Activated CD4-positive, CD25-positive, alpha-beta regulatory T cell treated with anti-CD3 and anti-CD28 coated beads, Interleukin-2, amount 50 U/mL, for 24 hours (primary cell): ENCODE data around the gene CYB561D1.

ENCODE experiments used
- ATAC-seq, 2 donors: fragments of 150-1000 bp; cut with Tn5 transposase; one replicate each; pipeline ENCODE4 v1.10.0; 2021; ENCODE audit warnings: mild to moderate bottlenecking in 1 of 2, moderate library complexity in 1 of 2

Gene CYB561D1

DNA sequence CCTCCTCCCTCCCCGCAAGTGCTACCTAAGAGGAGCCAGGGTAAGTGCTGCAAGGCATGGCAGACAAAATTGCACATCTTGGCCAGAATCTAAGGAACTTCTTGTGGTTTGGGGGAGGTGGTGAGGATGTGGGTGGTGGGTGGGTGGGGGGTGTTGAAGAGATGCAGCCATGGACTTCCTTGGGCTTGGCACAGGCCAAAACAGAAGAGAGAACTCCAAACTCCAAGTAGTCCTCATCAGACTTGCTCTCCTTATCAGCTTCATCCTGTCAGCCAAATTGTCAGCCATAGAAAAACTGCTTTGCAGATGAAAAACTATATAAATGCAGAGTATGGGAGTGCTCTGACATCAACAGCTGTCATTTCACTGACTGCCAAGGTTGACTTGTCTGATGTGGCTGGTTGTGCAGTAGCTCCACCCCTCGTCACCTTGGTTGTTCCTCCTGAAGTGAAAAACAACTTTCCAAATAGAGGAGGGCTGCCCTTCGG is 8.5 kb downstream of the CYB561D1 start:
- ATAC-seq: peak; percentile 55 to 75

DNA sequence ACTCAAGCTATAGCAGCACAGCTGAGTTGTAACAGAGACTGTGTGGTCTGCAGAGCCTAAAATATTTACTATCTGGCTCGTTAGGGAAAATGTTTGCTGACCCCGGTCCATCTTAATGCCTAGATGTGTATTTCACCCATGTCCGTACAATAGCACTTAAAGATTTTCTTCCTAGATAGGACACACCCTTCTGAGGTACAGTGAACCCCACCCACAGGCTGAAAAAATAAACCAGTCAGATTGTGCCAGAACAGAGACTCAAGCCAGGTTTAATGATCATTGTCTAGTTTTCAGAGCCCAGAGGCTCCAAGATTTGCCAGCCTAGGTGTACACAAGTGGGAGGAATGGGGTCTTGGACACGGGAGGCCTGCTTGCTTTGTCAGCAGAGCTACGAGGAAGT is 10.0 kb downstream of the CYB561D1 start:
- no peak for ATAC-seq

DNA sequence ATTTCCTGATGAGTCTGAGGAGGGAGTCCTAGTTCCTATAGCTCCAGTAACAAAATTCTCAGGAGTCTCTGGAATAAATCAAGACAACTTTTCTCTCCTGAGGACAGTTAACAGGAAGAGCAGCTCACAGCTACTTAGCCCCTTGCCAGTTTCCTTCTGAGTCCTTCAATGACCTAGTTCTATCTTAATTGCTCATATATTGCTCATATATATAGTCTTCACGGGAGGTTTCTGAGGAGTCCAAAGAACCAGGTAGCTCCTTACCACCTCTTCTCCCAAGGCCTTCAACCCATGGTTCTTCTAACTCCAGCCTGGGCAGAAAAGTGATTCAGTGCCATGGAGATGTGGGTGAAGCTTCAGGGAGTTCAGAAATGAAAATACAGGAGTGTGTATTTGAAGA is 11.1 kb downstream of the CYB561D1 start:
- ATAC-seq: peak in 1 of 2 donors; percentile 48

DNA sequence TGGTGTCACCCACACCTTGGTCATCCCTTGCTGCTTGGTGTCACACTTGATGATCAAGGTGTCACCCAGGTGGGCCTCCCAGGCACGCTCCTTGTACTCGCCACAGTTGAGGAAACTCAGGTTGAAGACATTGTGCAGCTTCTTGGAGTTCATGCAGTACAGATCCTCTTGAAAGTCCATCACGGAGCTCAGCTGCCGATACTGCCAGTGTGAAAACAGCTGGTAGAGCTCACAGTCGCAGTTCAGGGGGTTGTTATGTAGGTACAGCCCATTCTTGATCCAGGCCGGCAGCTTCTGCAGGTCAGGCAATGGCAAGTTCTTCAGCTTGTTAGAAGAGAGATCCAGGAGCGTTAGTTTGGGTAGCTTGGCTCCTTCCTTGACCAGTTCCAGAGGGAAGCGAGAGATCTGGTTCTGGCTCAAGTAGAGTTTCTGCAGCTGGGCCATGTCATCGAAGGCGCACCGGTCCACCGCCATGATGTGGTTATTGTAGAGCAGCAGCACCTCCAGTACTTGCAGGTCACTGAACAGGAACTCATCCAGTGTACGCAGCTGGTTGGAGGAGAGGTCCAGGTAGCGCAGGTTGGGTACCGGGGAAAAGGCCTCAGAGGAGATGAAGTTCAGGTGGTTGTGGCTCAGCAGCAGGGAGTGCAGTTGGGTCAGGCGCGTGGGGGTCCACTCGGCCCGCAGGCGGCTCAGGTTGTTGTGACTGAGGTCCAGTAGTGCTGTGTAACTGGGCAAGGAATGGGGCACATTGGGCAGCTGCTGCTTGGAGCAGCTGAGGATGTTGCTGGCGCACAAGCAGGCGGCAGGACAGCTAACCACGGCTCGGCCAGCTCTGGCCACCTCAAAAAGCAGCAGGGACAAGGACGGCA is 14.3 kb downstream of the CYB561D1 start:
- no peak for ATAC-seq

DNA sequence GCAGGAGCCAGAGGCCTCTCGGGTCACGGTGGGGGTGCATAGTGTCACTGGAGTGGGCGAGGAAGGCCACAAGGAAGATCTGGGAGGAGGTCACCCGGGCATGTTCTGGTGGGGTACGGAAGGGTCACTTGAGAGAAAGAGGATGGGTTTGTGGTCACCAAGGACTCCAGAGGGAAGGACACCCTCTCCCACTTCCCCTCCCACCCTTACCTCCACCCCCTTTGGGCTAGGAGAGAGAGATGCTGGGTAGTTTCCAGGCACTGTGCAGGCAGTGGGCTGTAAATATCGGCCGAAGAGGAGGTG is 14.9 kb downstream of the CYB561D1 start:
- no peak for ATAC-seq

DNA sequence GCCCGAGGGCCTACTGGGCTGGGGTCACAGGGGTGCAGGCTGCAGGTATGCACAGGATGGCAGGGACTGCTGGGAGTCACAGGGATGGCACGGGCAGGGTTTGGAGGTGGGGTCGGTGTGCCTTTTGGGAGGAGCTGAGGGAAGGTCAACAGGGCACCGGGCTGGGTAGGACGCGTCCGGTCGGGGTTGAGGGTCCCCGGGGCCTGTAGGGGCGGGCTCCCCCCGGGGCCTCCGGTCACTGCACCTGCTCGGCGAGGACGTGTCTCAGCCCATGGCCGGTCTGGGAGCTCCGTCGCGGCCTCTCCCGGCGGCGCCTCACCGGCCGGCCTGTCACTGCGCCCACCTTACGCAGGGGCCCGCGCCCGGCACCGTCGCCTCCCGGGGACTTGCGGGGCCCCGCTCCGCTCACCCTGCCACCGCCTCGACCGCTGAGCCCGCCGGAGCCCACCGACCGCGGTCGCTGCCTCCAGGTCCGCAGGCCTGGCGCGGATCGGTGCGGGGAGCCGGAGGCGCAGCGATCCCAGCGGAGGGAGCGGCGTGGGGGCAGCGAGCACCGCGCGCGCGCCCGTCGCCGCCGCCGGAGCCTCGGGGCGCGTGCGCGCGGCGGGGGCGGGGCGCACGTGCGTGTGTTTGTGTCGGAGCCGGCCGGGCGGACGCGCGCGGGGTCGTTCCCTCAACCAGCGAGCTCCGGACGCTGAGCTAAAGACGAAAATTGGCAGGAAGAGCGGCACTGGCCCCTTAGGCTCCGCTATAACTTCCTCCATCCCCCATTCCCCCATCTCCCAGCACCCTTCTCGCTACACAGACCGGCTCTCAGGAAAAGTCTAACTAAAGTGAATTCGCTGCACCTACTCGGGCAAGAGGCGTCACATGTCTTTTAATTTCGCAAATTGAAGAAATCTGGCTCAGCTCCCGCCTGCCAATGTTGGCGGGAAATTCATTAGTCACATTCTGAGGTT is 15.6 kb downstream of the CYB561D1 start, which contains the start of gene AMIGO1:
Gene AMIGO1 (minus strand): TSS at position 552 of the 959 bp plus-strand sequence. CDS start 815 bp downstream, outside the sequence.
- peak; percentile 65 to 72 for ATAC-seq

DNA sequence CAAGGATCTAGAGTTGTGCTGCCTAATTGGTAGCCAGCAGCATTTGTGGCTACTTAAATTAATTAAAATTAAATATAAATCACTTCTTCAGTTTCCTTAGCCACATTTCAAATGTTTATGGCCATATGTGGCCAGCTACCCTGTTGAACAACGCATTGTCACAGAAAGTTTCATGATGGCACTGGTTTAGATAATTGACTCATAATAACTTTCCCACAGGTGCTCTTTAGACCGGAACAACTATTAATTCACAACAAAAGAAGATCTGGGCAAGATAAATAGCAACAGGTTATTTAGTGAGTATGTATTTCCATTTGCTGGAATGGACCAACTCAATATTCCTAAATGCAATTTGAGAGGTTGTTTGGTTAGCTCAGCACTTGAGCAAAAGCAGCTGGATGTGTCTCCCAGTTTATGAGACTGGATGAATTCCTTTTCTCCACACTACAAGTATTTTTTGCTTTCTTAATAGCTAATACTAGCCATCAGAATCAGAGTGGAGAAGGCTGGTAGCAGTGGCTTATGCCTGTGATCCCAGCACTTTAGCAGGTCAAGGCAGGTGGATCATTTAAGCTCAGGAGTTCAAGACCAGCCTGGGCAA is 19.3 kb downstream of the CYB561D1 start:
- ATAC-seq: no peak

DNA sequence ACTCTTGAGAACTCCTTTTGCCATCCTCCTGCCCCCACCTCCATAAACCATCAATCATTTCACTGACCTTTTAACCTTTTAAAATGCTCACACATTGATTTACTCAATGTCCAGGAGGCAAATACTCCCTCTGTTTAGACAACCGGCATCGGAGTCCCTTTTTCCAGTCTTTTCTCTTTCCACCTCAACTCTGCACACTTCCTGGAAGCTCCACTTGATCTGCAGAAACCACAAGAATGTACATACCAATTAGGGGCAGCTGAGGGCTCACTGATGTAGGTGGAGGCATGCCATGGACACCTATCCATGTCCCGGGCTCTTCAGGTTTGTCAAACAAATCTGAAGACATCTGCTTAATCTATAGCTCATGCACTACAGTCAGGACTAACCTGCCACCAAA is 21.0 kb downstream of the CYB561D1 start:
- ATAC-seq: no peak

DNA sequence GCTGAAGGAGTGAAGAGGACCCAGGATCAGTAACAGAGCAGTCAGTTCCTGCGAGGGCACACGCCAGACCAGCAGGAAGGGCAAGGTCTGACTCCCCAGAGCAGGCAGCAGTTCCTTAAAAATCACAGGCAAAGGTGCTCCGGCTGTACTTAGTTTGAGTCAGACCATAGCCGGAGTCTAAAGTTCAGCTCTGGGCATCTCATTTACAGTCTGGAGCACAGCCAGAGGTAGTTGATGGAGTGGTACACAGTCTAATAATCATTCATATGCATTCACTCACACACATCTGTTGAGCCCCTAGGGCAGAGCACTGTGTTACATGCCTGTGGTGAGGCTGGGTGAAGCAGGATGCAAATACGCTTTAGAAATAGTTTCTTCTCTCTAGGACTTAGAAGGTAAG is 23.0 kb downstream of the CYB561D1 start:
- no peak for ATAC-seq

DNA sequence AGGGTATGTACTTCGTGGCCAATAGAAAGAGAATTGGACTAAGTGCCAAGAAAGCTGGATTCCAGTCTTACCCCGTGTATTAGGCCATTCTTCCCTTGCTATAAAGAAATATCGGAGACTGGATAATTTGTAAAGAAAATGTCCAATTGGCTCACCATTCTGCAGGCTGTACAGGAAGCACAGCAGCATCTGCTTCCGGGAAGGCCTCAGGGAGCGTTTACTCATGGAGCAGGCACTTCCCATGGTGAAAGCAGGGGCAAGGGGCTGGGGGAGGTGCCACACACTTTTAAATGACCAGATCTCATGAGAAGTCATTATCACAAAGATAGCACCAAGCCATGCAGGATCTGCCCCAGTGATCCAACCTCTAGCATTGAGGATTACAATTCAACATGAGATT is 23.4 kb downstream of the CYB561D1 start:
- no peak for ATAC-seq

DNA sequence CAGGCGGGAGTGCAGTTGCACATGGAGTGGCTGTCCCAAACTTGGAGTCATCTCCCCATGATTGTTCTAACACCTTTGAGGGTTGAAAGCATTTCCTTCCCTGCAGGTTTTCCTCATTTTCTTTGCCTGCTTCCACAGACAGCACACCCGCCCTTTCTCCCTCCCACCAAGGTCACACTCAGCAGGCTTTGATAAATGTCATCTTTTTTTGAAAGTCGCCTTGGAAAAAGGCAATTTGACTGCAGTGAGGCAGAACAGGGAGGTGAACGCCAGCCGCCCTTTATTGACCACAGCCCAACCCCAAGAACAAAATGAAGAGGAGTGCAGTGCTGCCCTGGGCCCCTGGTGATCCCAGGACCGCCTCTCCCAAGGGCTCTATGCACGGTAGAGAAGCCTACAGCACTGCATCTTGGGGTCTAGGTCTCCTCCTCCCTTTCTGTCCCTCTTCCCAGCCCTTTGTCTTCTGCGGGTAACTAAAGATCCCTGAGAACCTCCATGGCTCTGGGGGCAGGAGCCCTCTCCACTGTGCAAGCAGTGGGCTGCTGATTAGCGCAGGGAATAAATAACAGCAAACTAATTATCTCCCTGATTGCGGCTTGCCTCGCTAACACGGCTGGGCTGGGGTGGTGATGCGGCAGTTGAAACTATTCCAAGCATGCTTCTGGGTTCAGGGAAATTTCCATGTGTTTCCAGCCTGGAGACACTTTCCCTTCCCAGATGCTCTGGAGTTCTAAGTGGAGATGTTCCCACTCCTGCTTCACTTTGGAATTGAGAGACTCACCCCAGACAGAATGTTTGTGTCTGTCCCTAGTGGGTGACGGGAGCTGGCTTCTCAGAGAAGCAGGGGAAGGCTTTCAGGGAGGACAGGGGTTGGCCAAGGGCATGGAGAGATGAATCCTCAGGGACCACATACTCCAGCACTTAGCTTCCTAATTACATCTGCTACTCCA is 27.4 kb downstream of the CYB561D1 start:
- no peak for ATAC-seq

DNA sequence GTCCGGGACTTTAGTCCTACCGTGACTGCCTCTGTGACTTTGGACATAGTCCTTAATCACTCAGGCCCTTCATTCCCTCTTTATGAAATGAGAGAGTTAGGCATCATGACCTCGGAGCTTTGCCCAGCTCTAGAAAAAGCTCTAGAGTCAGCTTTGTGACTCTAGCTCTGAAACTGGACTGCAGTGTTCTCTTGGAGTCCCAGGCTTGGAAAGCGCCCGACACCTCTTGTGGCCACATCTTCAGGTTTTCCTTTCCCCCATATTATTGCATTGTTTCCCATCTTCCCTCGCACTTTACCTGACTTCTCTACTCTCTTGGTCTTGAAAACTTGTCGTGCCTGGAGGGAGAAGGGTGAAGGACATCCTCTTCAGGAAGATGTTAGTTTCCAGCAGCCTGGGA is 28.1 kb downstream of the CYB561D1 start:
- ATAC-seq: no peak

DNA sequence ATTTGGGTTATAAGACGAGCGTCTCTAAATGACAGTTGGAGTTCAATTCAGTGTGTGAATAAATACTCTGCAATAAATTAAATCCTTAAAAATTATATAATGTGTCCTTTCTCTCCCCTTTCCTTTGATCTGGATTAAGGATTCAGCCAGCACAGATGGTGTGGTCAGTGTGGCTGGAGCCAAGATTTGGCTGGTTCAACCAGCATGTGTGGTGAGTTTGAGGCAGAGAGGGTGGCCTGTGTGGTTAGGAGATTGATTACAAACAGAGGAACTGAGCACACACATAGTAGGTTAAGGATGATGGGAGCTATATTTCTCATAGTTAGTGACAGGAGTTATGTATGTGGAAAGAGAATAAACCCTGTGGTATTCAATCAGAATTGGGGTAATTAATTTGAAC is 29.8 kb downstream of the CYB561D1 start:
- ATAC-seq: no peak

DNA sequence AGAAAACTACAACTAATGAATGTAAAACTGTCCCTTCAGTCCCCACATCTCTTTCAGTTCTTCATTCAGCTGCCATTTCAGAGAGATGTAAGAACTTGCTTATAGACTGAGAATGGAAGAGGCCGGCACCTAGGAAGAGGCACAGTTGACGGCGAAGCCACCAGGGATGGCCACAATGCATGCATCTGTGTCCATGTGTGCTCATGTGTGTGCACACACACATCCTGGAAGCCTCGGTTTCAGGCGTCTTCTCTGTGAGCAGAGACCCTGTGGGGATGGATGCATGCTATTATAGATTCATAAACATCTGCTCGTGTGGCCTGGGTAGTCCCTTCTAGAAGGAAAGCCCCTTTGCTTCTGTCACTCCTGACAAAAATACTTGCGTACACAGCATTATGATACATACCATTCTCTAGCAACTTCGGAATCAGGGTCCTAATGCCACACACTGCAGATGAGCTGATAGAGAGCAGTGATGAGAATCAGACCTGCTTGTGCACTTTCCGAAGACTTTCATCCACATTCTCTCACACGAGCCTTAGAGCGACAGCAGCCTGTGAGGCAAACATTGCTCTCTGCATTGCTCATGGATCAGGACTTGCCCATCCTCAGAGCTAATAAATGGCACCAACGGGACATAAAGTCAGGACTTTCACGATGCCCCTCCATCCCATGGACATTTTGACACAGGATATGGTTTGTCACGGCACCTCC is 33.4 kb downstream of the CYB561D1 start:
- peak in 1 of 2 donors; percentile 21 for ATAC-seq

DNA sequence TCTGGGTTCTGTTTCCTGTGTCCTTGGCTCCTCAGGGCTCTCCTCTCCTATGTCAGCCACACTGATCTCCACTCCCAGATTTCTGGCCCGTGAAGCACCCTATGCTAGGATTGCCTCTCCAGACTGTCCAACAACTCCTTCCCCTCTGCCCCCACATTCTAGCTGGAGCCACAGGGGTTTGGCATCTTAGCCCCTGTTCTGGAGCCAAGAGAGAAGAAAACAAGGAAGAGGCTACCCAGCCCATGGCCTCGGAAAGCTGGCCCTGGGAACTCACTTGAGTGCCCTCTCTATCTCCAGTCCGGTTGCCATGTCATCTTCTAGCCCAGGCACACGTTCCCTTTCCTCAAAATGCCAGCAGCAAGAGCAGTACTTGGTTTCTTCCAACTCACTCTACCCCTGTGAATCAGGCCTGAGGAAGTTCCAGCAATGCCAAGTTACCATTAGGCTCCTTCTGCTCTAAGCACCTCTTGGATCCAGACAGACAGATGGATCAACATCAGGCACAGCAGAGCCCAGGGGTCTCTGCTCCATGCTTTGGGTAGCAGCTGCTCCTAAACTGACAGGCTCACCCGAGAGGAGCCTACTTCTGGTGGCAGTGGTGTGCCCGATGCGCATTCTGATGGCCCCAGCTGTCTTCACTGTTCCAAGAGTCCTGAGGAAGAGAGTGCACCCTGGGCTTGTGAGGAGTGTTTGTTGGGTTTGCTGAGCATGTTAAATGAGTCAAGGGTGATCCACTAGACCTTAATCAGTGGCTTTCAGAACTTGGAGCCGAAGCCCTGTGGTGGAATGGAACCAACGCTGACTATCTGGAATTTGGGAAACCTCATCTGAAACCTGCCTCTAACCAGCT is 34.2 kb downstream of the CYB561D1 start:
- ATAC-seq: no peak

DNA sequence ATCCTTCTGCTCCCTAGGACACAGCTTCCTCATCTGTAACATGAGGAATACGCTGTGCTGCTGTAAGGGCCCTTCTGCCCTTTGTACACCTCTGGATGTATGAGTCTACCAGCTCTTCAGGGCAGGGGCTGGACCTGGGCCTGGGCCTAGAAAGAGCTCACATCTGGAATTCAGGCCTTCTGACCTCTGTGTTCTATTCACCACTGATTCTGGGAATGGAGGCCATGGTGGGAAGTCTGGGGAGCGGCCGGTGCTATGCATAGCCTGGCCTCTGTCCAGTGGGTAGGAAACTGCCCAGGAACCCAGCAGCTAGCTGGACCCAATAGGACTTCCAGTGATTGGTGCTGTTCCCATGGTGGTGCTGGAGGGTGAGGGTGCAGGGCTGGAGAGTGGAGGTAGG is 34.8 kb downstream of the CYB561D1 start:
- no peak for ATAC-seq

DNA sequence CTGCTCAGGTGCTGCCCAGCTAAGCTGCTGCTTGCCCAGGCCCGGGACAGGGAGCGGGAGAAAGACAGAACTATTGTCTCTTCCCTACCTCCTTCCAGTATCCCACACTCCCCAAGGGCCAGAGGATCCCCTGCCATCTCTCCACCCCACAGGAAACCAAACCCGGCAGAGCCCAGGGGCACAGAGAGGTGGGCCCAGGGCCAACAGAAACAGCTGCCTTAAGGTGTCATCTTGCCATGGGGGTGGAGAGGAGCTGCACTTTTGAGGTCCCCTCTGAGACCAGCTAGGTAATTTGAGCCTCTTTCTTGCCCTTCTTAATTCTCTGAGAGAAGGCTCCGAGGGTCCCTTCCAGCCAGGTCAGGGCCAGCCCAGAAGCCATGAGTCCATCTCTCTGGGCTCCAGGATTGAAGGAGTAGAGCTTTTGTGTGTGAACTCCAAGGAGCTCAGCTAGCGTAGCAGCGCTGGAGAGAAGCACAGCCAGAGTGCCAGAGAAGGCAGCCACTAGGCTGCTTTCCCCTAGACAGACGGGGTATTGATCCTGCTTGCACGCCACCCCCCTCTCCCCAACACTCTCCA is 36.1 kb downstream of the CYB561D1 start:
- ATAC-seq: no peak

DNA sequence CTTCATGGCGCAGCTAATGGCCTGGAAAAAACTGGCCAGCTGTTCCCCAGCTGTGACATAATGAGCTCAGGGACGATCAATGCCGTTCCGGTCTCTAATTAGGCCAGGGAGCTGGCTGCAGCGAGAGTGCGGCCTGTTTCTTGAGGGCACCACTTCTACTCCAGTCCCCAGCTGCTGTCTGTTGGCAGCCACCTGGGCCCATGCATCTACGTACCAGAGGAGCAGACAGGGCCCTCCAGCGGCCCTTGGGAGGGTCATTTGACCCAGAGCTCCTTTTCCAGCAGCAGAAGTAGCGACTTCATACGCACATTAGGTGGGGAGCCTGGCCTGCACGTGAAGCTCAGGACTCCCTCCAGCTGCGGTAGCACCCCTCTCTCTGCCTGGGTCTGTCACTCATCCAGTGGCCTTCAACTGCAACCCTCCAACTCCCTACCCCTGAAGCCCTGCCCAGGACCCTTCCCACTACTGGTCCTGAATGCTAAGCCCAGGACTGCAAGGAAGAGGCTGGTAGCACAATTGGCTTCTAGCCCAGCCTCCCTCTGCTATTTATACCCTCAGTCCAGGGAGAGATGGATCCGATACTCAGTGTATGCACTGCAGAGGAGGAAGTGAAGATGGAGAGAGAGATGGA is 36.7 kb downstream of the CYB561D1 start:
- no peak for ATAC-seq

DNA sequence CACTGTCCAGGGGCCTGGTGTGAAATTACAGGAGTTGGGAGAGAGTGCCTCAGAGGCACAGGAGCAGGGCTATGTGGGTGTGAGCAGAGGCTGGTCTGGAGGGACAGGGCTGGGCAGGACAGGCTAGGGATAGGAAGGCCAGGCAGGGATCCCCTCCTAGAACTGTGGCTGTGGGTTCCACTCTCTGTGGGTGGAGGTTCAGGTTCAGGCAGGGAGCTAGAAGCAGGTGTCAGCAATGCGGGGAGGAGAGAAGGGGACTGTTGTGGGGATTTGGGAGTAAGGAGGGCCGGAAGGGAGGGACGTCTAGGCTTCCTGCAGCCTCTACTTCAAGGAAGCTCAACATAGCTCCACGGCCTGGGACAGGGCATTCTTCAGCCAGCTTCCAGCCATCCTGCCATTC is 37.5 kb downstream of the CYB561D1 start:
- ATAC-seq: no peak
